Ammon's horn (tissue), 1 donor: ENCODE data around the gene OR2AG1.

Experiments used
- DNase-seq: peaks from one replicate; pipeline ENCODE4 v3.0.0-alpha.2; 2016; ENCODE audit warnings: low spot score

The OR2AG1 gene

GRCh38 chr11:6782720-6783119 is at the start of gene OR2AG1:
OR2AG1 (plus strand) TSS chr11:6783020; CDS start chr11:6785038, 2,018 bp downstream.
- DNase-seq, result no peak

- no peak for DNase-seq
Observed at GRCh38 chr11:6733326-6734275, 49.2 kb upstream of the OR2AG1 start.

- no peak for DNase-seq
Observed at GRCh38 chr11:6734616-6735015, 48.2 kb upstream of the OR2AG1 start.

- no peak for DNase-seq
Observed at GRCh38 chr11:6735306-6735705, 47.5 kb upstream of the OR2AG1 start.

- no peak for DNase-seq
Observed at GRCh38 chr11:6736495-6737121, 46.2 kb upstream of the OR2AG1 start.

- DNase-seq, result peak; percentile 31
Observed at GRCh38 chr11:6737872-6738466, 44.9 kb upstream of the OR2AG1 start.

- no peak for DNase-seq
Observed at GRCh38 chr11:6738590-6738989, 44.2 kb upstream of the OR2AG1 start.

GRCh38 chr11:6742260-6742659 is 40.6 kb upstream of the OR2AG1 start:
- DNase-seq, result no peak

GRCh38 chr11:6745018-6745417 is 37.8 kb upstream of the OR2AG1 start:
- DNase-seq, result no peak

GRCh38 chr11:6745465-6746015 is 37.3 kb upstream of the OR2AG1 start:
- no peak for DNase-seq

GRCh38 chr11:6746086-6746618 is 36.7 kb upstream of the OR2AG1 start:
- DNase-seq, result peak; percentile 12

GRCh38 chr11:6746626-6747025 is 36.2 kb upstream of the OR2AG1 start:
- no peak for DNase-seq

- DNase-seq, result no peak
Observed at GRCh38 chr11:6747097-6747668, 35.6 kb upstream of the OR2AG1 start.

GRCh38 chr11:6755303-6755952 is 27.4 kb upstream of the OR2AG1 start:
- DNase-seq, result peak; percentile 53

GRCh38 chr11:6755953-6756347 is 26.9 kb upstream of the OR2AG1 start:
- no peak for DNase-seq

- DNase-seq, result peak; percentile 85
Observed at GRCh38 chr11:6757373-6757967, 25.4 kb upstream of the OR2AG1 start.

- peak; percentile 53 for DNase-seq
Observed at GRCh38 chr11:6771926-6772893, 10.6 kb upstream of the OR2AG1 start, which contains the start of gene OR2AG2. OR2AG2 (minus strand) TSS chr11:6771976; CDS start chr11:6768957, 3,019 bp downstream.

- DNase-seq, result no peak
Observed at GRCh38 chr11:6778518-6778917, 4.3 kb upstream of the OR2AG1 start.

- DNase-seq, result no peak
Observed at GRCh38 chr11:6780829-6781228, 2.0 kb upstream of the OR2AG1 start.

GRCh38 chr11:6790546-6790945 is 7.7 kb downstream of the OR2AG1 start:
- no peak for DNase-seq
